M059J (cell line): ENCODE data around the gene SMCHD1. TPM values are rescaled to one million over a fixed set of nuclear protein-coding genes. Genes with fewer than 3 reads are reported as not detected.
"Not testable (repeated sequence)": the region's sequence is repeated elsewhere in the genome, so short reads cannot be mapped to it uniquely, and the experiment has no call there.

Experiments used
- DNase-seq: peaks from one replicate; pipeline ENCODE4 v3.0.0-alpha.2; 2012; ENCODE audit warnings: low read depth
- total RNA-seq: library from RNA; depleted of rRNA; stranded (reverse); fragments of >200 nt; shearing (Covaris generic); gene quantifications from 2 replicates; pipeline ENCODE4 v1.2.3, GENCODE V29; 2014; rRNA removed

The SMCHD1 gene
- total RNA-seq, 1 experiment from 2014 or later, result 38.3 TPM

DNA sequence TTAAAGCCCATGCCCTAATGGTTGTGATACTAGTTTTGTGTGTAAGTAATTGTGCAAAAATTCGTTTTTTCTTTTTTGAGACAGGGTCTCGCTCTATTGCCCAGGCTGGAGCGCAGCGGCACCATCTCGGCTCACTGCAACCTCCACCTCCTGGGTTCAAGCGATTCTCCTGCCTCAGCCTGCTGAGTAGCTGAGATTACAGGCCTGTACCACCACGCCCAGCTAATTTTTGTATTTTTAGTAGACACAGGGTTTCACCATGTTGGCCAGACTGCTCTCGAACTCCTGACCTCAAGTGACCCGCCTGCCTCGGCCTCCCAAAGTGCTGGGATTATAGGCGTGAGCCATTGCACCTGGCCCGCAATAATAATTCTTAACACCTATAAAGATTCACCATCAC lies 196.9 kb downstream of the SMCHD1 start:
- DNase-seq, result not testable (repeated sequence)

DNA sequence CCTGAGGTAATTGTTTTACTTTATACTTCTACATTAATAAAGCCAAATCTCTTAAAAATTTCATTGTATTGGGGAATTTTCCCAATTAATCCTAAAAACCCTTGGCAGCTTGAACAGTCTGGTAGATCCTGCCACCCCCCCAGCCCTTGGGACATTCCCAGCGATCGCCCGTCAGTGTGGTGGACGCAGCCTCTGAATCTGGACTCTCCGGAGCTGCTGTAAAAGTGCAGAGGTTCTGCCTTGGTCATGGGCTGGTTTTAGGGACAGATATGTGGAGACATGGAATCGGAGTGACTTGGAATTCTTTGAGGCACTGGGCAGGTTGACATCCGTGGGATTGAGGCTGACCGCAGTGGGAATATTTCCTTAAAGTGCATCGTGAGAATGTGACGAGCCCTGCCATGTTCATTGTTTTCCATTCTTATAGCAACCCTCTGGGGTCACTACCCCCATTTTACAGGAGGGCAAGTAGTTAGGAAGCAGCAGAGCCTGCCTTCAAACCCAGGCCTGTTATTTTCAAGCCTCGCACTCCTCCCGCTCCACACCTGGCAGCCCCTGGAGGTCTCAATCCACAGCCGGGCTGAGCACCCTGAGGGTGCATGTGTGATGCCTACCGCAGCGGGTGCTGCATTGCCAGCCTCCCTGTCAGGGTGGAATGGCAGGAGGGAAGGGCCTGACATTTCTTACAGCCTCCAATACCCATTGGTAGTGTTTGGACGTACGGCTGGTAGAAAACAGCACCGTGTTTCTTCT lies 197.8 kb downstream of the SMCHD1 start:
- DNase-seq, result no peak

DNA sequence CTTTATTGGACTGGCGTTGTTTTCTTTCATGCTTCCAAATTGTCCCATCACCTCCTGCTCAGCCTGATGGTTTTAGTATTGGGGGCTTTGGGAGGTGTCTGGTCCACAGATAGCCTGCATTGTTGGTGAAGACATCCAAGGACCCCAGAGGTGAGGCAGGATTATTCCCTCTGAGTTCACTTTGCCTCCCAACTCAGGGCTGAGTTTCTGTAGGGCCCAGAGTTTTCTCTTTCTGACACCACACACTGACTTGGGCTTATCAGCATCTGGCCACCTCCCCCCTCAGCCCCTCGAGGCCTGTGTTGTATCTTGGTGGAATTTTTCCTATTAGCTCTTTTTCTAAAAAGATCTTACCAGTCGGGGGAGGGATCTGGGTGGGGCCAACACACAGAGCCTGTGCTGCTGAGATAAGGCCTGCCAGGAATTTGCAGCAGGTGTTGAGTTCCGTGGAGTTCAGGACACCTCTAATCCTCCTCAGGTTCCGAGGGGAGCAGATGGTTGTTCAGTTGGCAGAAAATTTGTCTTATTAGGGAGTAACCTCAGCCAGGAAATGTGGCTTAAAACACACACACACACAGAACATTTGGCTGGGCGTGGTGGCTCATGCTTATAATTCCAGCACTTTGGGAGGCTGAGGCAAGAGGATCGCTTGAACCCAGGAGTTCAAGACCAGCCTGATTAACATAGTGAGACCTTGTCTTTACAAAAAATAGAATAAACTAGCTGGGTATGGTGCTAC lies 198.6 kb downstream of the SMCHD1 start:
- no peak for DNase-seq

Other genes with a start within 250 kb of the SMCHD1 start
- 7.9 and 11.7 TPM in 2 replicates for gene METTL4, start 84.2 kb upstream of the SMCHD1 start, total RNA-seq
- 52.0 and 65.8 TPM in 2 replicates for gene NDC80, start 84.2 kb upstream of the SMCHD1 start, total RNA-seq
- gene EMILIN2, start 191.3 kb downstream of the SMCHD1 start, total RNA-seq, result 1.2 and 2.8 TPM in 2 replicates